ENCODE results near the gene ITPR2. TPM values are rescaled to one million over a fixed set of nuclear protein-coding genes. Genes with fewer than 3 reads are reported as not detected.
A peak's percentile ranks its signal among the peaks of the same experiment; 100 is the strongest.
"Not testable (repeated sequence)": the region's sequence is repeated elsewhere in the genome, so short reads cannot be mapped to it uniquely, and the experiment has no call there.

ITPR2 gene
- total RNA-seq, 1 donor from 2014 or later, result 28.1 TPM

- no peak for DNase-seq (ENCODE audit: low spot score in 2 of 2)
- no peak for FAIRE-seq
Measured at GRCh38 chr12:26791301-26791791, 41.6 kb downstream of the ITPR2 start.

DNA sequence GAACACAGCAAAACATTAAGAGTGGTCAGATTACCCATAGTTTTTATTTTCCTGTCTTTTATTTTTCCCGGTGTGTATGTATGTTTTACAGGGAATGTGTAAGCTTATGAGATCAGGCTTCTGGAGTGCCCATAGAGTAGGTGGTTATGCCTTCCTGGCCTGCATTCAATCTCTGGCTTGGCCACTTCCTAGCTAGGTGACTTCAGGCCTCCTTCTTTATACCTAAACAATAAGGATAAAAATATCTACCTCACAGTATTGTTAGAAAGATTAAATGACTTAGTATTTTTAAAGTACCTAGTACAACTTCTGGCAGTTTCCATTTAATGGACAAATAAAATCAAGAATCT, 42.4 kb downstream of the ITPR2 start:
- FAIRE-seq, result no peak
- DNase-seq (ENCODE audit: low spot score in 2 of 2), result no peak

DNA sequence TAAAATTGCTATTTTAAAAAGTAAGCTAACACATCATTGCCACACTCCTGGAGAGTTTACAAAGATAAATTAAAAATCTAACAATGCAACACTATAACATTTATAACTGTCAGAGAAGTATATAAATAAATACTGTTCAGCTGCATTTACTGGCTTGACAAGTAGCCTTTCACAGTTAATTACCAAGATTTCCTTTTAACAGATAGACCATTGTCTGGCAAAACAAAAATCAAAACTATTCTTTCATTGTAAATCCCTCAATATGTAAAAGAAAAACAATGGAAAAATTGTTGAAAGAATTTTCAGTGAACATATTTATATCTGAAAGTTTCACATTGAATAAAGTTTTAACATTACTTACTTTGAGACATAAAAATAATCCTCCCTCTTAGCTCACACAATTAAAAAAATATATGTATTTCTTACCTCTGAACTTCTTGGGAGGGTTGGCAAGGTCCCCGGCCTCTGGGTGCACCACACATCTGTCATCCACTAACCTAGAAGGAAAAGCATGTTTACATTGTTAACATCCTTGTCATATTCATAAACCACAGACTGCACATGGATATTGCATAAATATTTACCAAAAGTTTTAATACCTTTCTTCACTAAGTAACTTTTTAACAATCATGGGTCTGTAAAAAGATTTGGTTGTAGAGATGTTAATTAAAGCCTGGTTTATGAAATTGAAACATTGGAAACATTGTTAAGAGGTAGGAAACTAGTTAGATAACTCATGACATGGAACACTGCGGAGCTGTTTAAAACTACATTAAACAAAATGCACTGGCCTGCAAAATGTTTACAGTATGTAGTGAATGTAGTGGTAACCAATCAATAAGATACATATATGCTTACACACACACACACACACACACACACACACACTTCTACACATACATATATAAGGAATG, 43.0 kb downstream of the ITPR2 start:
- DNase-seq (ENCODE audit: low spot score in 2 of 2) (no peak), FAIRE-seq (peak; percentile 52)

- DNase-seq (ENCODE audit: low spot score in 2 of 2) (no peak), FAIRE-seq (no peak)
Measured at GRCh38 chr12:26786865-26787514, 46.0 kb downstream of the ITPR2 start.

- FAIRE-seq, result no peak
- no peak for DNase-seq (ENCODE audit: low spot score in 2 of 2)
Measured at GRCh38 chr12:26786491-26786864, 46.5 kb downstream of the ITPR2 start.

DNA sequence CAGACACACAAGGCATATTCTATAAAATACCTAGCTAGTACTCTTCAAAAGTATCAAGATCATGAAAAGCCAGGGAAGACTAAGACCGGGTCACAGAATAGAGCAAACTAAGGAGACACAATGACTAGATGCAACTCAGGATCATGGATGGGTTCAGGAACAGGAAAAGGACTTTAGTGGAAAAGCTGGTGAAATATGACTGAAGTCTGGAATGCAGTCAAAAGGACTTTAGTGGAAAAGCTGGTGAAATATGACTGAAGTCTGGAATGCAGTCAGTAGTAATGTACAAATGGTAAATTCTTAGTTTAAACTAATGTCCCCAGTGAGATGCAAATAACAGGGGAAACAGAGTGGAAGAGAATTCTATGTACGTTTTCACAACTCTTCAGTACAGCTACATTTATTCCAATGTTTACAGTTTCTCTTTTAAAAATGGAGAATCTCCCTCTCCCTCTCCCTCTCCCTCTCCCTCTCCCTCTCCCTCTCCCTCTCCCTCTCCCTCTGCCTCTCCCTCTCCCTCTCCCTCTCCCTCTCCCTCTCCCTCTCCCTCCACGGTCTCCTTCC, 49.1 kb downstream of the ITPR2 start:
- FAIRE-seq; DNase-seq (ENCODE audit: low spot score in 2 of 2): not testable (repeated sequence)

- no peak for DNase-seq (ENCODE audit: low spot score in 2 of 2)
- no peak for FAIRE-seq
Measured at GRCh38 chr12:26783131-26783526, 49.9 kb downstream of the ITPR2 start.

GRCh38 chr12:26782372-26783130, 50.4 kb downstream of the ITPR2 start:
- DNase-seq (ENCODE audit: low spot score in 2 of 2), result no peak
- FAIRE-seq, result no peak

DNA sequence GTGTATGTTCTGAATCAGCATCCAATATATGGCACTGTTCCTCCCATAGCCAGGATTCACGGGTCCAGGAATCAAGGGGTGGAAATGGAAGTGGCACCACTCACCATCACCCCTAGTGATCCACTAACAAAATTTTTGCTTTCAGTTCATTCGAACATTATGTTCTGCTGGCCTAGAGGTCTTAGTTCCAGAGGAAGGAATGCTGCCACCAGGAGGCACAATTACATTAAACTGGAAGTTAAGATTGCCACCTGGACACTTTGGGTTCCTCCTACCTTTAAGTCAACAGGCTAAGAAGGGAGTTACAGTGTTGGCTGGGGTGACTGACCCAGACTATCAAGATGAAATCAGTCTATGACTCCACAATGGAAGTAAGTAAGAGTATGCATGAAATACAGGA, 52.3 kb downstream of the ITPR2 start:
- FAIRE-seq; DNase-seq (ENCODE audit: low spot score in 2 of 2): not testable (repeated sequence)

GRCh38 chr12:26778173-26778775, 54.7 kb downstream of the ITPR2 start:
- FAIRE-seq, result not testable (repeated sequence)

GRCh38 chr12:26777236-26777635, 55.8 kb downstream of the ITPR2 start:
- no peak for FAIRE-seq
- DNase-seq (ENCODE audit: low spot score in 2 of 2), result no peak

More at GRCh38 chr12:26778173-26778775, 54.7 kb downstream of the ITPR2 start:
- DNase-seq (ENCODE audit: low spot score in 2 of 2), result not testable (repeated sequence)

- not testable (repeated sequence) for FAIRE-seq; DNase-seq (ENCODE audit: low spot score in 2 of 2)
Measured at GRCh38 chr12:26775991-26776390, 57.0 kb downstream of the ITPR2 start.

- no peak for FAIRE-seq
Measured at GRCh38 chr12:26773313-26774104, 59.5 kb downstream of the ITPR2 start.

GRCh38 chr12:26771861-26772260, 61.1 kb downstream of the ITPR2 start:
- DNase-seq (ENCODE audit: low spot score in 2 of 2) (no peak), FAIRE-seq (no peak)

More at GRCh38 chr12:26773313-26774104, 59.5 kb downstream of the ITPR2 start:
- no peak for DNase-seq (ENCODE audit: low spot score in 2 of 2)

DNA sequence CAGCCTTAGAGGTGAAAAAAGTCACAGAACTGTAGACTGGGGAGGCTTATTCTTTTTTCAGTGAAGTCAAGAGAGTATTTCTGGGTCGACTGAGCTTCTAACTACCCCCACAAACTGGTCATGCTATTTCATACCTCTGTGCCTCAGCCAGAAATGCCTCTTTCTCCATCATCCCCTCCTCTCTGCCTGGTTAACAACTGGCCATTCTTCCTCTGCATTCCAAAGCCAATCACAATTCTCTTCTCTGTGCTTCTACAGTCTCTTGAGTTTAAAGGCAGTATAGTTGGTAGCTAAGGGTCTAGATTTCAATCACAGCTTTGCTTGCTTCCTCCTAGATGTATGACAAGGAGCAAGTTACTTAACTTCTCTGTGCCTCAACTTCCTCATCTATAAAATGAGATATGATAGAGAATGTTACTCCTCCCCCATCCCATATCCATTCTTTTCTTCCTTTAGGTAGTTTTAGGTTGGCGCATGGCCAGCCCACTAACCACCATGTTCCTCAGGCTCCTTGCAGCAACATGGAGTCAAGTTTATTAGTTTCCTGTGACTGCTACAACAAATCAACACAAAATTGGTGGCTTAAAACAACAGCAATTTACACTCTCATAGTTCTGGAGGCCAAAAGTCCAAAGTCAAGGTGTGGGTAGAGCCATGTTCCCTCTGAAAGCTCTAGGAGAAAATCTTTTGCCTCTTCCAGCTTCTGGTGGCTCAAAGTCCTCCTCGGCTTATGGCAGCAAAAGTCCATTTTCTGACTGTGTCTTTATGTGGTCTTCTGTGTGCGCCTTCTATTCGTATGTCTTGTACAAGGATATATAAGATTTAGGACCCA, 62.5 kb downstream of the ITPR2 start:
- DNase-seq (ENCODE audit: low spot score in 2 of 2) (no peak), FAIRE-seq (no peak)

- DNase-seq (ENCODE audit: low spot score in 2 of 2) (no peak), FAIRE-seq (no peak)
Measured at GRCh38 chr12:26769611-26770010, 63.4 kb downstream of the ITPR2 start.

DNA sequence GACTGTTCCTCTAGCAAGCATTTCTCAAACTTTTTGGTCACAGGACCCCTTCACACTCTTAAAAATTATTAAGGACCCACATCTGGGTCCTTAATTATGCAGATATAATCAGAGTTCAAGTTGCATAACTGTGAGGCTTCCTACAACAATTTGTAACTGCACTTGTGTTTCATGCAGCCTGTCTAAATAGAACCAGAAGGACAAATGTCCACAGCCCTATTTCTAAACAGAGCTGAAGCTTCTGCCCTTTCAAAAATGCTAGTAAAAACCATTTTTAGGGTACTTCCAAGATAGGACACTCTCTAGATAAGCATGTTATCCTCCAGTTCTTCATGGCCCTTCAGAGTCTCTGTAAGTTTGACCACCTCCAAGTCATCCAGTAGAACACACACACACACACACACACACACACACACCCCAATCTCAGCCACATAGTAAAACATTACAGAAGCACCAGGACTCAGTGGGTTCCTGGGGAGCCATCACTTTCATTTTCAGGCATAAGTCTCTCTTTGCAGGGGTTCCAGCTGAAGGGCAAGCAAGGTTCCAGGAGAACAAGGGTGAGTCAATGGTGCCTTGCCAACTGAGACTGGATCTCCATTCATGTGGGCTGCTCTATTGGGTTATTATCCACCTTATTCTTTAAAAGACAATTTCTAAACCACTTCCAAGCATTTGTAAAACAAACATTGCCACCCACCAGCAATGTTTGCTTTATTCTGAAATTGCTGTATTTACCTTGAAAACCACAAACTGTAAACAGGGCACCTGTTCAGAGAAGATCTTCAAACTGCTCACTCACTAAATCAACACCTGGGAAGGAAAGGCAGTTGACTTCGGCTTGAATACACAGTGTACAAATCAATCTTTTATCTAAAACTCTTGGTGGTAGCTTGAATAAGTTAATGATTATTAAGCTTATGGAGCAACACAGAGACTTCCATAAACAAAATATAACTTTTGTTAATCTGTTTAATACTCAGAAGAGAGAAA, 64.1 kb downstream of the ITPR2 start:
- FAIRE-seq (no peak), DNase-seq (ENCODE audit: low spot score in 2 of 2) (no peak)

Measured in frontal cortex (tissue), 4 donors.